Left cardiac atrium (tissue), 4 donors: ENCODE results near the gene ST6GALNAC2. TPM values are rescaled to one million over a fixed set of nuclear protein-coding genes. Genes with fewer than 3 reads are reported as not detected.
"Not testable (repeated sequence)": the region's sequence is repeated elsewhere in the genome, so short reads cannot be mapped to it uniquely, and the experiment has no call there.

Source experiments
- ATAC-seq, 2 donors: fragments of 200-7000 bp; cut with Tn5 transposase; one replicate each; pipeline ENCODE4 v1.9.1; 2020; ENCODE audit warnings: mild to moderate bottlenecking in 2 of 2, moderate library complexity in 2 of 2
- DNase-seq: peaks from one replicate; pipeline ENCODE4 v3.0.0-alpha.2; 2020
- intact Hi-C, 2 donors: fragments of 100-400 bp; cut with DNase I; formaldehyde crosslinking; loops; one replicate each; pipeline versions ENCODE4 v1.14.1 to v1.15.1; 2022 to 2023
- total RNA-seq, 2 donors: library from RNA; stranded (reverse); fragmentation: NEBNext Ultra II Directional; extraction: Animal tissue kit (Norgen Biotek cat#: 25700); gene quantifications; one replicate each; pipeline ENCODE4 v1.2.1, GENCODE V29; 2021
- donor health status: DM: no; HTN: yes; CAD: no.
- donor health status: DM: no; HTN: yes; CAD: no; lungs with severe emphysema.
- donor health status: DM: yes; HTN: yes; CAD: no.
- donor health status: Dilated cardiomyopathy.

Gene ST6GALNAC2
- total RNA-seq, 2 donors from 2014 or later = 5.0 to 5.1 TPM

GRCh38 chr17:76536511-76537287, 49.0 kb downstream of the ST6GALNAC2 start:
- ATAC-seq (no peak), DNase-seq (no peak)

DNA sequence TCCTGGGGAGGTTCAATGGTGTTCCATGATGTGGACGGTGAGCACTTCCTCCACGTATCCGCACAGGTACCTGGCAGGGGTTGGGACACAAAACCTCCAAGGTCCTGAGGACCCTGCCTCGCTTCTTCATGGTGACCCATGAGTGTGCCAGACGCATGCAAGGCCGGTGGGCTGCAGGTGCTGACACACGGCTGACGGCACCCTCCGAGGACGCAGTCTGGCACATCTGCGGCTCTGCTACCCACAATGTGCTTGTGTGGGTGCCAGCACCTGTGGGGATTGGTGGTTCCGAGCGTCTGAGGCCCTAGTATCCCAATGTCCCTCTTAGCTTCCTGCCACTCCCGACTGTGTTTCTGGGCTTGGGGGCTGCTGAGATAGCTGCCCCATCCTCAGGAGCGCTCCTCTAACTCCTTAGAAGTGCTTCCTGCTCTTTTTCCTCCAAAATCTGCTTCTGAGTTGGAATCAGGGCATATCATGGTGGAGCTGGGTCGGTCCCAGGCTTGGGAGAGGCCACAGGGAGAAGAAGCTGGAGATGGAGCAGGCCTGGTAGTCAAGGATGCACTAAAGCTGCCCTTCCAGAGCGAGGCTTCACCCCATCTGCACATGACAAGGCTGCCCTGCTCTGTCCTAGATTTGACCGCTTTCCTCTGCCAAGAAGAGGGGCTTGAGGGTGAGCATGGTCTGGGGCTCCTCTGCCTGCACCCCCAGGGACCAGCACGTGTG, 49.7 kb downstream of the ST6GALNAC2 start:
- intact Hi-C loops = no loop called here
- ATAC-seq = no peak
- DNase-seq = no peak

More at GRCh38 chr17:76536511-76537287, 49.0 kb downstream of the ST6GALNAC2 start:
- intact Hi-C loops = no loop called here

GRCh38 chr17:76534831-76535732, 50.6 kb downstream of the ST6GALNAC2 start:
- intact Hi-C loops = no loop called here
- ATAC-seq (no peak), DNase-seq (no peak)

DNA sequence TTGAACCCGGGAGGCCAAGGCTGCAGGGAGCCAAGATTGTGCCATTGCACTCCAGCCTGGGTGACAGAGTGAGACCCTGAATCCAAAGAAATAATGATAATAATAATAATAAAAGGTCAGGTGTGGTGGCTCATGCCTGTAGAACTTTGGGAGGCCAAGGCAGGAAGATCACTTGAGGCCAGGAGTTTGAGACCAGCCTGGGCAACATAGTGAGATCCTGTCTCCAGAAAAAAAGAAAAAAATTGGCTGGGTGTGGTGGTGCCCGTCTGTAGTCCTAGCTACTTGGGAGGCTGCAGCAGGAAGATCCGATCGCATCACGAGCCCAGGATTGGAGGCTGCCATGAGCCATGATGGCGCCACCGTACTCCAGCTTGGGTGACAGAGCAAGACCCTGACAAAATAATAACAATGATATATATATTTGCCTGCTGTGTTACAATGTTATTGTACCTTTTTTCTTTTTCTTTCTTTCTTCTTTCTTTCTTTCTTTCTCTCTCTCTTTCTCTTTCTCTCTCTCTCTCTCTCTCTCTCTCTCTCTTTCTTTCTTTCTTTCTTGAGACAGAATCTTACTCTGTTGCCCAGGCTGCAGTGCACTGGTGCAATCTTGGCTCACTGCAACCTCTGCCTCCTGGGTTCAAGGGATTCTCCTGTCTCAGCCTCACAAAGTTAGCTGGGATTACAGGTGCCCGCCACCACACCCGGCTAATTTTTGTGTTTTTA, 51.9 kb downstream of the ST6GALNAC2 start:
- ATAC-seq, DNase-seq, intact Hi-C loops: not testable (repeated sequence)

- intact Hi-C loops = no loop called here
- DNase-seq = no peak
- ATAC-seq = no peak
Observed at GRCh38 chr17:76532072-76532651, 53.5 kb downstream of the ST6GALNAC2 start.

DNA sequence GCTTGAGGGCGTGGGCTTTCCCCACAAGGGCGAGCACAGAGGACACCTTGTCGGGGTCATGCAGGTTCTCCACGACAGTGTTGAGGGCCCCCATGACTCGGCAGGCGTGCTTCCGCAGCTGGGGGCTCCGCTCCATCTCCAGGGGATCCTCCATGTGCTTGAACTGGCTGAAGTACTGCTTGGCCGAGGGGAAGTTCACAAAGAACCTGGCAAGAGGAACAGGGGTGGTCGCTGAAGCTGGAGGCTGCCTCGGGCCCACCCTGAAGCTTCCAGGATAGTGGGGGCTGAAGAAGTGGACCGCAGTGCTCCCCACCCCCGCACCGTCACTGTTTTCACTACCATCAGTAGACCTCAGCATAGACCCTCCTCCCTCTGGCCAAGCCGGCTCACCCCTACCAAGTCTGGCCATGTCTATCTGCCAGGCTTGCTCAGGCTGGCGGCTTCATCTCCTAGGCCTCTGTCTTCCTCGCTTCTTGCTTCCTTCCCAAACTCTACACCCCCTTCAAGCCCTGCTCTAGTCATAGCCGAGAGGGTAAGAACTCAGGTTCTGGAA, 54.1 kb downstream of the ST6GALNAC2 start:
- ATAC-seq (no peak), DNase-seq (no peak)
- intact Hi-C loops = no loop called here

DNA sequence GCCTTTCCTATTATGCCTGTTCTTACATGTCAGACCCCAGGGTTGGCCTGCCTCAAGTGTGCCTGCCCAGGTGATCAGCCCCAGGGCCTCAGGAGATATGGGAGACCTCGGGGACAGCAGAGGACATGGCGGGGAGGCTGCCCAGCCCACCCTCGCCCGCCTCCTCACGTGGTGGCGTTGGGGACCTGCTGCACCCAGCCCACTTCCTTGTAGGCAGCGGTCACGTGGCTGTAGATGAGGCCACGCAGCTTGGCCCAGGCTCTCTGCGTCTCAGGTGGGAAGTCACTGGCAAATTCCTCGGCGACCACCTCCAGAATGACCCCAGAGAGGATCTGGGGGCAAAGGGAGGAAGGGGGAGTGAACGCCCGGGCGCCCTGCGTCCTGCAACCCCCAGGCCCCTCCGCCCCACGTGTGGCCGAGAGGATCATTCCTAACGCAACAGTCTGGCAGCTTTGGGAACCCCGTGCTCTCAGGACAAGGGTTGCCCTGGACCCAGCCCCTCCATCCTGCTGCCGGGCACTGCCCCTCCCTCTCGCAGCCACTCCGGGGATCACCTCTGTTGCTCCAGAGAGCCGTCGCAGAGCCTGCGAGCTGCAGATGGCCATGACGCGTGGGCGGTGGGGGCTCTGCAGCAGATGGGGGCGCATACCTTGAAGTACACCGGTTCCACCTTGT, 54.7 kb downstream of the ST6GALNAC2 start:
- DNase-seq (no peak), ATAC-seq (no peak)
- intact Hi-C loops = no loop called here

DNA sequence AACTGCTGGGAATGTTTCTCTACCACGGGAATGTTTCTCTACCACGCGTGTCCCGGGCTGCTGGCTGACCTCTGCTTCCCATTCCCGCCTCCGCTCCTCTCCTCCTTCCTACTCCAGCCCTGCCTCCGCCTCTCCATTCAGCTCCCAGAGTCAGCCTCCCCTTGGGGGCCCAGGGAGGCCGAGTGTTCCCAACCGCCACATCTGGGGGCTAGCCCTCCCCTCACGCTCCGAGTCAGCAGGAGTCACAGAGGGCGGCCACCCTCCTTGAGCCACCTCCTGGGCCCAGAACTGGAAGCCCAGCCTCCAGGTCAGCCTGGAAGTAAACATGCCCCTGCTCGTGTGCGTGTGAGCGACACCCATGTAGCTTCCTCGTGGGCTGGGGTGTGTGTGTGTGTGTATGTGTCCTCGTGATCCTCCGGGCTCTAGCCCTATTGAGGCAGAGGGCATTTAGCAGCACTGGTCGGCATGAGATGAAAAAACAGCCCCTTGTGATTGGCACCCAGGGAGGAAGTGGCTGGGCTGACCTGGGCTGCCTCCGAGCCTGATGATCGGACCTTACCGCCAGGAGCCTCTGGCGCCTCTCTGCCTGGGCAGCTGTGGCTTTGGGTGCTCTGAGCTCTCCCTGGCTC, 55.5 kb downstream of the ST6GALNAC2 start:
- intact Hi-C loops = no loop called here
- ATAC-seq (peak; percentile 44 to 48), DNase-seq (peak; percentile 87)

GRCh38 chr17:76529224-76530094, 56.2 kb downstream of the ST6GALNAC2 start:
- ATAC-seq (peak; percentile 71 to 79), DNase-seq (peak; percentile 92)
- intact Hi-C loops = no loop called here

DNA sequence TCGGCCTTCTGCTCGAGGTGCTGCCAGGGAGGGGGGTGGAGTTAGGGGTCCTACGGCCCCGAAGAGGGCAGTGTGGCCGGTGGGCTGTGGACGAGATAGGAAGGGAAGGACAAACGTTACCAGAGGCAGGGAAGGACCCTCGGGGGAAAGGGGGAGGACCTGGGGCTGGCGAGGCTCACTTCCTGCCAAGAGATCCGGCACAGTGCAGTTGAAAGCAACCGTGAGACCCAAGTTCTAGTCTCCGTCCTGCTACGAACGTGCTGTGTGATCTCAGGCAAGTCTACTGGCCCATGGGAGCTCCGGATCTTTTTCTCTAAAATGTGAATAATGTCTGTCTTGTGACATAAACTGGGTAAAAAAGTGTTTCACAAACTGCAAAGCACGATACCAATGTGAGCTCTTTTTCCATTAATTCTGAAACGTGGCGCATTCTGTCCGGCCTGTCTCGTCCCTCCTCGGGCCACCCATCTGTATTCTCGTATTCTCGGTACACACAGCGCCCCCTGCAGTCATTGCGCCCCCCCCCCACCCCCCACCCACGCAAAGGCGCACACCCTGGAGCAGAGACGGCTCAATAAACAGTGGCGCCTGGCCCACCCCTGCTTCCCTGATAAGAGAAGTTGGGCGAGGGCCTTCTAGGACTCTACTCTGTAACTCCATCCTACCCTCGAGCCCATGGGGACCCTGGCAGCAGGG, 57.0 kb downstream of the ST6GALNAC2 start:
- peak; percentile 88 for DNase-seq
- ATAC-seq = peak; percentile 25 to 49
- intact Hi-C loops = no loop called here

DNA sequence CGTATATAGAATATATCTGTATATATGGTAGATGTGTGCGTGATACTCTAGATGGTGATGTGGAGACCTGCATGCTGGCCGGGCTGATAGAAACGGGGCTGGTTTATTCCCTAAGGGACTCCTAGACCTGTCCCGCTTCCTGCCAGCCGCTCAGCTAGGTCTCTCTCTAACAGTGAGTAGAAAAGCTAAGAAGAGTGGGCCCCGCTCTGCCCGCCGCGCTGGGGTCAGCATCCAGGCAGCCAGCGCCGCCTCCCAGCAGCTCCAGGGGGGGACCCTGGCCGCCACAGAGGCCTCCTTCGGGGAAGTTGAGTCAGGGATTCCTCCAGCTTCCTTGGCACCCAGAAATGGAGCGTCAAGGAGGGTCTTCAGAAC, 57.5 kb downstream of the ST6GALNAC2 start:
- DNase-seq (peak; percentile 52), ATAC-seq (no peak)
- intact Hi-C loops = no loop called here

- intact Hi-C loops = no loop called here
- ATAC-seq = peak; percentile 3 to 54
- peak; percentile 86 for DNase-seq
Observed at GRCh38 chr17:76527430-76528111, 58.1 kb downstream of the ST6GALNAC2 start.

DNA sequence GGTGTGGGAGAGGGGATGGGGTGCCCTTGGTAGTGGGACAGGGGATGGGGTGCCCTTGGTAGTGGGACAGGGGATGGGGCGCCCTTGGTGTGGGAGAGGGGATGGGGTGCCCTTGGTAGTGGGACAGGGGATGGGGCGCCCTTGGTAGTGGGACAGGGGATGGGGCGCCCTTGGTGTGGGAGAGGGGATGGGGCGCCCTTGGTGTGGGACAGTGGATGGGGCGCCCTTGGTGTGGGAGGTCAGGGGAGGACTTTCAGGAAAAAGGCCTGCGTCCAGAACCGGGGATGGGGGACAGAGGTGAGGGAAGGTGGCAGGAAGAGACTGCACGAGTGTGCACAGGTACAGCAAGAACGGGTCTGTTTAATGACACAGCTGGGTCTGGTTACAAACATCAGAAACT, 58.6 kb downstream of the ST6GALNAC2 start:
- intact Hi-C loops, ATAC-seq, DNase-seq: not testable (repeated sequence)

DNA sequence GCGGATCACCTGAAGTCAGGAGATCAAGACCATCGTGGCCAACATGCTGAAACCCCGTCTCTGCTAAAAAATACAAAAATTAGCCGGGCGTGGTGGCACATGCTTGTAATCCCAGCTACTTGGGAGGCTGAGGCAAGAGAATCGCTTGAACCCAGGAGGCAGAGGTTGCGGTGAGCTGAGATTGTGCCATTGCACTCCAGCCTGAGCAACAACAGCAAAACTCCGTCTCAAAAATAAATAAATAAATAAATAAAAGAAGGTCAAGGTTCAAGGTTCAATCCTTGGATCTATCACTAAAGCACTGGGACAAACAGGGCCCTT, 60.2 kb downstream of the ST6GALNAC2 start:
- ATAC-seq, intact Hi-C loops: not testable (repeated sequence)

More for the DNA sequence above, 60.2 kb downstream of the ST6GALNAC2 start:
- not testable (repeated sequence) for DNase-seq
